PC-9 (cell line): ENCODE data around the gene TREX2. TPM values are rescaled to one million over a fixed set of nuclear protein-coding genes. Genes with fewer than 3 reads are reported as not detected.

Source experiments
- BruUV-seq: library from RNA; stranded (reverse); fragments of 400-500 nt; replicated peaks from 2 replicates; lab custom pipeline; 2021; lab: Mats Ljungman, UMichigan
- CTCF ChIA-PET: fragments of 300-600 bp; sonication (Branson Sonifier 250); formaldehyde crosslinking; loops from one replicate; lab custom pipeline; 2022; ENCODE audit warnings: antibody characterized with exemption; lab: Charles Lee
- POLR2A ChIA-PET: fragments of 300-600 bp; sonication (Branson Sonifier 250); formaldehyde crosslinking; loops from one replicate; lab custom pipeline; 2022; ENCODE audit warnings: antibody characterized with exemption; ENCODE audit not compliant: unreplicated experiment; lab: Charles Lee
- DNase-seq, 2 experiments: peaks; one replicate each; pipeline versions ENCODE4 v3.0.0 to v3.0.0-alpha.2; 2015 to 2022; ENCODE audit warnings: mixed read lengths in 1 of 2
- H2AFZ ChIP-seq: fragments of 200-600 bp; sonication (generic); 2 replicates; pipeline ENCODE4 v1.8.1; 2017; ENCODE audit warnings: antibody characterized with exemption
- H3F3A ChIP-seq: fragments of 200-600 bp; sonication (generic); 2 replicates; pipeline ENCODE4 v1.8.1; 2017; ENCODE audit warnings: antibody characterized with exemption, mild to moderate bottlenecking, low read depth; ENCODE audit not compliant: insufficient read depth
- H3K27ac ChIP-seq: fragments of 200-600 bp; sonication (generic); 2 replicates; pipeline ENCODE4 v1.6.1; 2016; ENCODE audit warnings: mixed run types
- H3K27me3 ChIP-seq: fragments of 200-600 bp; sonication (generic); 2 replicates; pipeline ENCODE4 v1.6.1; 2016; ENCODE audit warnings: low read depth, mixed run types; ENCODE audit not compliant: insufficient read depth
- H3K36me3 ChIP-seq: fragments of 200-600 bp; sonication (generic); 2 replicates; pipeline ENCODE4 v1.6.1; 2016; ENCODE audit warnings: low read depth, mixed run types
- H3K4me1 ChIP-seq: fragments of 200-600 bp; sonication (generic); replicated peaks from 2 replicates; pipeline ENCODE4 v1.6.1; 2016; ENCODE audit warnings: mixed run types; ENCODE audit not compliant: insufficient read depth
- H3K4me2 ChIP-seq: fragments of 200-600 bp; sonication (generic); 2 replicates; pipeline ENCODE4 v1.6.1; 2017; ENCODE audit warnings: mixed run types
- H3K4me3 ChIP-seq: fragments of 200-600 bp; sonication (generic); 2 replicates; pipeline ENCODE4 v1.6.1; 2016; ENCODE audit warnings: mixed run types
- H3K79me2 ChIP-seq: fragments of 200-600 bp; sonication (generic); 2 replicates; pipeline ENCODE4 v1.6.1; 2017; ENCODE audit warnings: low read depth, mixed run types
- H3K9me2 ChIP-seq: fragments of 200-600 bp; sonication (generic); 2 replicates; pipeline ENCODE4 v1.8.1; 2017; ENCODE audit warnings: mild to moderate bottlenecking; ENCODE audit not compliant: insufficient read depth
- H3K9me3 ChIP-seq: fragments of 200-600 bp; sonication (generic); 2 replicates; pipeline ENCODE4 v1.8.1; 2016; ENCODE audit warnings: low read depth; ENCODE audit not compliant: insufficient read depth
- H4K20me1 ChIP-seq: fragments of 200-600 bp; sonication (generic); 2 replicates; pipeline ENCODE4 v1.8.1; 2017; ENCODE audit not compliant: insufficient read depth
- EZH2 ChIP-seq: fragments of 200-600 bp; sonication (generic); IDR thresholded peaks from 2 replicates; pipeline ENCODE4 v1.8.0; 2017; ENCODE audit warnings: antibody characterized with exemption, low read depth
- intact Hi-C: fragments of 100-400 bp; cut with micrococcal nuclease; formaldehyde crosslinking; loops from one replicate; pipeline ENCODE4 v1.10.0; 2022; ENCODE audit not compliant: unreplicated experiment
- total RNA-seq: library from RNA; stranded (reverse); gene quantifications from 2 replicates; pipeline ENCODE4 v1.2.3, GENCODE V29; 2021
- TF ChIP-seq, protein P1 (sequence below): fragments of 200-600 bp; sonication (generic); conservative IDR thresholded peaks from 2 replicates; pipeline ENCODE4 v1.6.1; 2017; ENCODE audit warnings: mixed run types, antibody characterized with exemption, mild to moderate bottlenecking, moderate library complexity

The TREX2 gene
- total RNA-seq, 1 experiment from 2014 or later = 2.3 TPM

DNA sequence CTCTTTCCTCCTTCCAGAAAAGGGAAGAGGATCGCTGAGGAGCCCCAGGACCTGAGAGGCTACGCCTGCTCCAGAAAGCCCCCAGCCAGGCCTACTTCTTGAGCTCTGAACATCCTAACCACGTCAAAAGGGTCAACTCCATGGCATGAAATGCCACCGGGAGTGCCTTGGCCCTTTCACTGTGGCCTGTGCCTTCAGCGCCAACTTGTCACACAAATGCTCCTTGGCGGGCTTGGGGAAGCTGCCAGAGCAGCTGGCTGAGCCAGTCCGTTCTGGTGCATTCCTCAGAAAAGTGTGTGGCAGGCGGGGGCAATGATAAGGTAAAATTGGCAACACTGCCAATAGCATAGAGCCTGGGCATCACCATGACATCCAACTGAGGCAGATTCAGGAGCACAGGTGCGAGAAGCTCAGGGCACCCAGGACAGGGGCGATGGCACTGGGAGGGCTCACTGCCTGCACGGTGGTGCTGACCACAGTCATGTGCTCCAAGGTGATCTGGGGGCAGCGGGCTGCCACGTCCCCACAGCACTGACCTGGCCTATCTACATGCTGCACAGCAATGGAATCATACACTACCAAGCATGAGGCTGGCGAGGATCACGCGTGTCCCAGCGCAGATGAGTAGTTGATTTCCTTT lies 12.1 kb upstream of the TREX2 start:
- POLR2A ChIA-PET = no interaction called here

DNA sequence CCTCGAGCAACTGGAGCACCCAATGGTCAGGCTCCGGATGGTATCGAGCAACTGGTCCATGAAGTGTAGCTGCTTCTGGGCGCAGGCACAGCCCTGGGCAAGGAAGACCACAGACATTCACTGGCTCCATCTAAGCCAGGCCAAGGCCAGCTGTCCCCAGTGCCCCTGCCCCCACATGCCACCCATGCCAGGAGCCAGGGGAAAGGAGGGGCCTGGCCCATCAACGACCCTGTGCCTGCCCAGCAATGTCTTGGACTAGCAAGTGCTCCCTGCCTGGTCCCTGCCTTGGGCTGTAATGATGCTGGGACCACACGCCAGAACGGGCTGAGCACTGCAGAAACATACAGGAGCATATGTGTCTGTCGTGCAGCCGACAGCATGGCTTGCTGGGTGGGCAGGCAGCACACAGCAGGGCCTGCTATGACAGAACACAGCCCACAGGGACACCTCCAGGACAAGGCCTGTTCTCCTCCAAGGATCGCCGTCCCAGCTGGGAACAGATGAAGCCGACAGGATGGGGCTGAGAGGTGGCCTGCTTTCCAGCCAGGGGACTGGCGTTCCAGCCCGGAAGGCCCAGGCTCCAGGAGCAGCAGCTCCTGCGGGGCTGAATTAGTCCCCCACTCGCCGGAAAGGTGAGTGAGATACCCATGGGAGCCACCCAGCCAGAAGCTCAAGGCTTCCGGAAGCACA lies 11.4 kb upstream of the TREX2 start:
- Histone ChIP-seq H2AFZ (no peak overlapping the region), H3K79me2 (no peaks in the 10 kb centered on the region), H3K4me3 (no peak overlapping the region), H3K4me2 (no peak overlapping the region), H3K27me3 (no peaks in the 10 kb centered on the region), H3K4me1 (no peaks in the 10 kb centered on the region), H3K36me3 (no peaks in the 10 kb centered on the region), H4K20me1 (no peaks in the 10 kb centered on the region), H3K9me2 (no peaks in the 10 kb centered on the region), H3F3A (no peaks in the 10 kb centered on the region), H3K27ac (no peak overlapping the region), H3K9me3 (no peaks in the 10 kb centered on the region)
- ChIA-PET POLR2A (no interaction called here), CTCF (no interaction called here)
- DNase-seq = no peak
- intact Hi-C loops = no loop called here
- no TSS peak for BruUV-seq
- TF ChIP-seq, protein P1, sequence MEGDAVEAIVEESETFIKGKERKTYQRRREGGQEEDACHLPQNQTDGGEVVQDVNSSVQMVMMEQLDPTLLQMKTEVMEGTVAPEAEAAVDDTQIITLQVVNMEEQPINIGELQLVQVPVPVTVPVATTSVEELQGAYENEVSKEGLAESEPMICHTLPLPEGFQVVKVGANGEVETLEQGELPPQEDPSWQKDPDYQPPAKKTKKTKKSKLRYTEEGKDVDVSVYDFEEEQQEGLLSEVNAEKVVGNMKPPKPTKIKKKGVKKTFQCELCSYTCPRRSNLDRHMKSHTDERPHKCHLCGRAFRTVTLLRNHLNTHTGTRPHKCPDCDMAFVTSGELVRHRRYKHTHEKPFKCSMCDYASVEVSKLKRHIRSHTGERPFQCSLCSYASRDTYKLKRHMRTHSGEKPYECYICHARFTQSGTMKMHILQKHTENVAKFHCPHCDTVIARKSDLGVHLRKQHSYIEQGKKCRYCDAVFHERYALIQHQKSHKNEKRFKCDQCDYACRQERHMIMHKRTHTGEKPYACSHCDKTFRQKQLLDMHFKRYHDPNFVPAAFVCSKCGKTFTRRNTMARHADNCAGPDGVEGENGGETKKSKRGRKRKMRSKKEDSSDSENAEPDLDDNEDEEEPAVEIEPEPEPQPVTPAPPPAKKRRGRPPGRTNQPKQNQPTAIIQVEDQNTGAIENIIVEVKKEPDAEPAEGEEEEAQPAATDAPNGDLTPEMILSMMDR = no peak
- no peak for TF ChIP-seq EZH2

More for the DNA sequence above, 12.1 kb upstream of the TREX2 start:
- no peaks in the 10 kb centered on the region for H3K9me3 ChIP-seq
- no peaks in the 10 kb centered on the region for H3K9me2 ChIP-seq
- H3K36me3 ChIP-seq = no peaks in the 10 kb centered on the region
- intact Hi-C loops = no loop called here
- H3K79me2 ChIP-seq = no peaks in the 10 kb centered on the region
- no TSS peak for BruUV-seq
- no peaks in the 10 kb centered on the region for H3K27me3 ChIP-seq
- DNase-seq = no peak
- TF ChIP-seq EZH2 = no peak
- TF ChIP-seq, protein P1 = no peak
- no peaks in the 10 kb centered on the region for H3K4me1 ChIP-seq
- CTCF ChIA-PET = no interaction called here
- no peak overlapping the region for H3K27ac ChIP-seq
- no peaks in the 10 kb centered on the region for H3F3A ChIP-seq
- H2AFZ ChIP-seq = no peak overlapping the region
- H4K20me1 ChIP-seq = no peaks in the 10 kb centered on the region
- H3K4me2 ChIP-seq = no peak overlapping the region
- H3K4me3 ChIP-seq = no peak overlapping the region

DNA sequence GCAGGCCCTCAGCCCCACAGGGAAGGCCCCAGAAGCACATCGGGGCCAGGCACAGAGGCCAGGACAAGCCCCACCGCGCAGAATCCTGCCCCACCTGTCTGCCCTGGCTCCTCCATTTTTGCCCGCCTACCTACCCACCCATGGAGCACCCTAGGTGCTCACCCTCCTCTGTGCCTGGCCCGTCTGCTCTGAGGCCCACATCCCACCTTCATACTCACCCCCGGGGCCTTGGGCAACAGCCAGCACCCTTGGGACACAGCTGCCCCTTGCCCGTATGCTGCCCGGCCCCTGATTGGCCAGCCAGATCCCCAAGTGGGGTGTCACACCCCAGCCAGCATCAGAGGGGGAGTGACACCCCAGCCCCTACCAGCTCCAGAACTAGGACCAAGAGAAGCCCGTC lies 10.8 kb upstream of the TREX2 start:
- no peak overlapping the region for H2AFZ ChIP-seq
- H3K9me2 ChIP-seq = no peaks in the 10 kb centered on the region
- ChIA-PET CTCF (no interaction called here), POLR2A (no interaction called here)
- H4K20me1 ChIP-seq = no peaks in the 10 kb centered on the region
- no peak overlapping the region for H3K27ac ChIP-seq
- H3K4me2 ChIP-seq = no peak overlapping the region
- no TSS peak for BruUV-seq
- no peaks in the 10 kb centered on the region for H3K79me2 ChIP-seq
- H3K27me3 ChIP-seq = no peaks in the 10 kb centered on the region
- H3K9me3 ChIP-seq = no peaks in the 10 kb centered on the region
- TF ChIP-seq, protein P1 = no peak
- no peak for TF ChIP-seq EZH2
- no peak for DNase-seq
- no peaks in the 10 kb centered on the region for H3K36me3 ChIP-seq
- H3K4me1 ChIP-seq = no peaks in the 10 kb centered on the region
- intact Hi-C loops = no loop called here
- H3K4me3 ChIP-seq = no peak overlapping the region
- H3F3A ChIP-seq = no peaks in the 10 kb centered on the region
